GM12875 (cell line): Measurements from ENCODE around the gene CCL21.
"Not testable (repeated sequence)": the region's sequence is repeated elsewhere in the genome, so short reads cannot be mapped to it uniquely, and the experiment has no call there.

ENCODE experiments used
- H3K4me3 ChIP-seq: one replicate; pipeline ENCODE4 v1.5.1; 2011; ENCODE audit warnings: low read depth, low read length, control low read depth
- TF ChIP-seq, protein P1 (sequence below): IDR thresholded peaks from 2 replicates; pipeline ENCODE4 v1.5.1; 2011; ENCODE audit warnings: low read depth, mild to moderate bottlenecking, control low read depth, inconsistent platforms, low read length, moderate library complexity, borderline replicate concordance; ENCODE audit not compliant: insufficient read depth

The CCL21 gene

DNA sequence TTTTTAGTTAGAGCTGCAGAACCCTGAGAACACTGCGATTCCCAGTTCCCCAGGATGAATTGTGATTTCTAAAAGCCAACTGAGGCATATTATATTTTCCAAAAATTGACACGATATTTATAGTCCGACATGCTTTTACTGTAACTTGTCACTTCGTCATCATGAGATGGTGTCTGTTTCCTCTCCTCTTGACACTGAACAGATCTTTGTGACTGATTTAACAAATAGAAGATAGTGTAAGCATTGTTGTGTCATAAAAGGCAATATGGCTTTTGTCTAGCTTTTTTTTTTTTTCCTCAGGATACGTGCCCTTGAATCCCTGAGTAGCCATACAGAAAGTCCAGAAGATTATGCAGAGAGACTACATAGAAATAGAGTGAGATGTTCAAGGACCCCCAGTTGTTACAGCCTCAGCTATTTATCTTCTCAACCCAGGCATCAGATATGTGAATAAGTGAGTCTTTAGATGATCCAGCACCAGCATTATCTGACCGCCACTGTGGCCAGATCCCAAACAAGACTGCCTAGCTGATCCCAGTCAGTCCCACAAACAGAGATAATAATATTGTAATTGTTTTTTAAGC lies 27.8 kb upstream of the CCL21 start:
- TF ChIP-seq, protein P1, sequence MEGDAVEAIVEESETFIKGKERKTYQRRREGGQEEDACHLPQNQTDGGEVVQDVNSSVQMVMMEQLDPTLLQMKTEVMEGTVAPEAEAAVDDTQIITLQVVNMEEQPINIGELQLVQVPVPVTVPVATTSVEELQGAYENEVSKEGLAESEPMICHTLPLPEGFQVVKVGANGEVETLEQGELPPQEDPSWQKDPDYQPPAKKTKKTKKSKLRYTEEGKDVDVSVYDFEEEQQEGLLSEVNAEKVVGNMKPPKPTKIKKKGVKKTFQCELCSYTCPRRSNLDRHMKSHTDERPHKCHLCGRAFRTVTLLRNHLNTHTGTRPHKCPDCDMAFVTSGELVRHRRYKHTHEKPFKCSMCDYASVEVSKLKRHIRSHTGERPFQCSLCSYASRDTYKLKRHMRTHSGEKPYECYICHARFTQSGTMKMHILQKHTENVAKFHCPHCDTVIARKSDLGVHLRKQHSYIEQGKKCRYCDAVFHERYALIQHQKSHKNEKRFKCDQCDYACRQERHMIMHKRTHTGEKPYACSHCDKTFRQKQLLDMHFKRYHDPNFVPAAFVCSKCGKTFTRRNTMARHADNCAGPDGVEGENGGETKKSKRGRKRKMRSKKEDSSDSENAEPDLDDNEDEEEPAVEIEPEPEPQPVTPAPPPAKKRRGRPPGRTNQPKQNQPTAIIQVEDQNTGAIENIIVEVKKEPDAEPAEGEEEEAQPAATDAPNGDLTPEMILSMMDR = no peak
- no peak overlapping the region for H3K4me3 ChIP-seq

DNA sequence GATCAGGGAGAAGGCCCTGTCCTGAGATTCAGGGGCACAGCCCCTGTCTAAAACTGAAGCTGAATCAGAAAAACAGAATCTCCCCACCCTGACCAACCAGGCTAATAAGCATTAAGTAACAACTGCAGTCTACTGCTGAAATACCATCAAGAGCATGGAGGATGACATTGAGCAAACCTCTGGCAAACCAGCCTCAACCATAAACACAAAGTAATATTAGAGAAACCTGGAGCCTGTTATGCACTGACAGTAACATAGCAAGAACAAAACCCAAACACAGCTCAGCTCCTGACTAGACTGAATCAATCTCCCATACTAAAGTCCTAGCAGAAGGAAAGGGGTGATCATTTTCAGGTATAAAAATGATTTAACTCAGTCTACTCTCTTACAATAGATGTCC lies 24.8 kb upstream of the CCL21 start:
- no peak overlapping the region for H3K4me3 ChIP-seq
- TF ChIP-seq, protein P1 = no peak

DNA sequence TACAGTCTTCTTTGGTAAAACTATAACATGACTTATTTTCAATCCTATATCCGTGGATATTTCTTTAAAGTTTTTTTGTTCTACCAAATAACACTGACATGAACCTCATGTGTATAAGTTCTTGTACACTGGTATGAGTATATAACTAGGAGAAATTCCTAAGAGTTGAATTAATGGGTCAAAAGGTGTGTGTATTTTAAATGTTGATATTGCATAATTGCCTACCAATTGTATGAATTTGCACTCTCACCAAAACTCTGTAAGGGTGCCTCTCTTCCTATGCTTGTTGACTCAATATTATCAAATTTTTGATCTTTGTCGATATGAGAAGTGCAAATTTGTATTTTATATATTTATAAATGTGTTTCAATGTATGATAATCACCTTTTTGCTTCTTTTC lies 22.9 kb upstream of the CCL21 start:
- H3K4me3 ChIP-seq = no peak overlapping the region
- TF ChIP-seq, protein P1 = no peak

DNA sequence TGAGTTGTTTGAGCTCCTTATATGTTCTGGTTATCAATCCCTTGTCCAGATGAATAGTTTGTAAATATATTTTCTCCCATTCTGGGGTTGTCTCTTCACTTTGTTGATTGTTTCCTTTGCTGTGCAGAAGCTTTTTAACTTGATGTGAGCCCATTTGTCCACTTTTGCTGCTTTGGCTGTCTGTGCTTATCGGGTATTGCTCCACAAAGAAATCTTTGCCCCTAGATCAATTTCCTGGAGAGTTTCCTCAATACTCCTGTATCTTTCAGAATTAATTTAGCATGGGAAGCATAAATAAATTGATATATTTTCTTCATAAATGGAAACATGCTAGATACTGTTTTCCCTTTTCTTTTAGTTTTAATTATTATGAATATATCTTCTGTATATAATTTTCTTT lies 22.5 kb upstream of the CCL21 start:
- TF ChIP-seq, protein P1 = no peak

DNA sequence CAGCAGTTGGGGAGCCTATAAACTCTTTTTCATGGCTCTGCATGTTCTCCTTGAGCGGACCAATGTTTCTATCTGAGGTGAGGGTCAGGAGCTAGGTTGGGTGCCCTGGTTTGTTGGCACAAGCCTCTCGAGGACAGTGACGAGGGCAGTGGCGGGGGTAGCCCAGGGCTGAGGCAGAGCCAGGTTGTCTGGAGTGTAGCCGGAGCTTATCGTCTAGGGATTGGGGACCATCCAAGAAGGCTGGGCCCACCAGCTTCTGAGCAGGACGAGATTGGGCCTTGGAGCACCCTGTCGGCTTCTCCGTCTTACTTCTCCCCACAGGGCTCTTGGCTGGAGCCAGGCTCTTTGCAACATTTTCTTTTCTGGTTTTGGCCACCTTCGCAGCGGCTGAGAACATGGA lies 13.2 kb upstream of the CCL21 start:
- TF ChIP-seq, protein P1 = no peak
- no peak overlapping the region for H3K4me3 ChIP-seq

More for the DNA sequence above, 22.5 kb upstream of the CCL21 start:
- no peak overlapping the region for H3K4me3 ChIP-seq

DNA sequence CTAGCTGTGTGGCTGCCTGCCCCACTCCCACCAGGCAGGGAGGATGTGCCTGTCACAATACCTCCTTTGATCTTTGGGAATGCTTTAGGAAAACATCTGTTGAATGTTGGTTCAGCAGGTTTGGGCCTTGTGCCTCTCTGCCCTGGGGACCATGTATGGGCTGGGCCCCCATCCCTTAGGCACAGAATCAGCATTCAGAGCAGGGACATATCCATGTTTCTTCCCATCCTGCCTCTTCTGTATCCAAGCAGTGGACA lies 9.8 kb upstream of the CCL21 start:
- not testable (repeated sequence) for H3K4me3 ChIP-seq

- TF ChIP-seq, protein P1 = no peak
- no peak overlapping the region for H3K4me3 ChIP-seq
Measured at GRCh38 chr9:34719021-34719768, 9.3 kb upstream of the CCL21 start.
